ENCODE data around the gene LRPAP1. TPM values are rescaled to one million over a fixed set of nuclear protein-coding genes. Genes with fewer than 3 reads are reported as not detected.
A peak's percentile ranks its signal among the peaks of the same experiment; 100 is the strongest.

Gene LRPAP1
- total RNA-seq, 1 donor from 2014 or later = 53.7 TPM

DNA sequence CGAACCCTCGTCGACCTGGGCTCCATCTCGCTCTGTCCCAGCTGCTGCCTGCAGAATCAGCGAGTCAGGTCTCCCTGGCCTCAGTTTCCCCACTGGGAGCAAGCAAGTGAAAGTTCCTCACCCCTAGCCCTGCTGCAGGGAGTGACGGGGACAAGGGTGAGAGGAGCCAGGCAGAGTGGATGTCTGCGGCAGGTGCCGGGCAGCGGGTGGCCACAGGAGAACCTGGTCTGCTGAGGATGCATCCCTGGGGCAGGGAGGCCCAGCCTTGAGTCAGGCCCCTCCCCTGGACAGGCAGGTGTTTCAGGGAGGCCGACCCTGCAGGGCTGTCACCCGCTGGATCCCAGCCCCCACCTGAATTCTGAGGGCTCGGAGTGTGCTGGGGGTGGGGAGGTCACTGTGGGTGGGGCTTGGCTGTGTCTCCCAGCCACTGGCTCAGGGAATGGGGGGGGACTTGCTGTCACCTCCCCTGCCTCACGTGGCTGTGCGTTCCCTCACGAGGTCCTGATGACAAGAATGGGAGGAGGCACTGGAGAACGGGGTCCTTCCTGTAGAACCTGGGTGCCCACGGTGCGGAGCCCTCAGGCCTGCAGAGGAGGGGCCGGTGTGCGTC, 33.2 kb downstream of the LRPAP1 start:
- DNase-seq (ENCODE audit: low read depth) = no peak
- TF ChIP-seq CTCF (IDR thresholded peaks at IDR 0.05; ENCODE audit: insufficient read depth, low read length, severe bottlenecking) = no peak
- no peak overlapping the region for H3K4me3 ChIP-seq (ENCODE audit: low read depth, low read length)
- H3K36me3 ChIP-seq (ENCODE audit: control insufficient read depth, insufficient read depth, low read length) = peaks cover 5% of the 10 kb centered on the region
- no peak for FAIRE-seq
- H3K27me3 ChIP-seq (ENCODE audit: control insufficient read depth, insufficient read depth, low read length) = no peaks in the 10 kb centered on the region

DNA sequence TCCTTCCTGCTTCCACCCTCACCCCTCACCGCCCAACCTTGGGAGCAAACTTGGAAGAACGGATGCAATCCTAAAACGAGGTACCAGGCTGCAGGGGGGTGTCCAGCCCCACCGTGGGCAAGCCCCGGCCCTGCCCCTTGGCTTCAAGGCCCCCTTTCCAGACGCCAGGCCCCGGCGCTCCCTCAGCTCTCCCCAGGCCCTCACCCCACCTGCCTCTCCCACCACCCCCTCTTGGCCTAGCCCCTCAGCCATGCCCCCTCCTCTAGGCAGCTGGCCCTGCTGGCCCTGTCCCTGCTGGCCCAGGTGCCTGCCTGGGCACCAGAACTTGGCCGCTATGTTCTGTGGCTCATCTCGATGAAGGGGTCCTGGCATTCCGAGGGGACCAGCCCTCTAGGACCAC, 33.8 kb downstream of the LRPAP1 start:
- DNase-seq (ENCODE audit: low read depth) (no peak), FAIRE-seq (no peak)
- no peak for TF ChIP-seq CTCF (IDR thresholded peaks at IDR 0.05; ENCODE audit: insufficient read depth, low read length, severe bottlenecking)
- Histone ChIP-seq H3K36me3 (ENCODE audit: control insufficient read depth, insufficient read depth, low read length) (no peaks in the 10 kb centered on the region), H3K27me3 (ENCODE audit: control insufficient read depth, insufficient read depth, low read length) (no peaks in the 10 kb centered on the region), H3K4me3 (ENCODE audit: low read depth, low read length) (no peak overlapping the region)

DNA sequence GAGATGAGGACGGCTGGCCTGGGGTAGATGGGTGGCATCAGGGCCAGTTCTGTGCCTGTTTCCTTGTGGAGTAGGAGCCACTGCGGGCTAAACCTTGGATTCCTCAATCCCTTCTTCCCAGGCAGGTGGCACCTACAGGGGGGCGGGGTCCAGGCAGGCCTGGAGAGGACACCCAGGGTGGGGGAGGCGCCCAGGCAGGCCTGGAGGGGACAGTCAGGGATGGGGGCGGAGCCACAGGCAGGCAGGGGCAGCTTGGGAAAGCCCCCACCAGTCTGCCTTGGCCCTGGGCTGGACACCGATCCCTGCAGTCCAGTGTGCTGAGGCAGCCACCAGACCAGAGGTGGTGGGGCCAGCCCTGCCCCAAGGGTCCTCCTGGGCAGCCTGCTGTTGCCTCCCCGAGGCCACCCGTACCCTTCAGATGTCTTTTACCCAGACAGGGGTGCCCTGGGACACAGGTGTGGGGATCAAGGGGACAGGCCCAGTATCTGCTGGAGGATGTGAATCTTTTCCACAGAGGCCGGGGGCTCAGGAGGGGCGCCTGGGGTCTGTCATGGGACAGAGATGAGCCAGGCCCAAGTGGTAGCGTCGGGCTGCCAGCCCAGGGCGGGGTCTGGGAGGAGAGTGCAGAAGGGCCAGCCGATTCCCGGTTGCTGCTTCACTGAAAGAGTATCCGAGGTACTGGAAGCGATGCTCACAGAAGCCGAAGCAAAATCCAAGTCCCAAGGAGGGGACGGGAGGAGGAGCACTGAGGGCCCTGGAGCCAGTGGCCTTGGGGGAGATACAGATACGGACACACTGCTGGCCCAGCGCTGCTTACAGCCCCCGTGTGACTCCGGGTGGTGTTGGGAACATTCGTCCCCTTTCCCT, 34.5 kb downstream of the LRPAP1 start:
- TF ChIP-seq CTCF (IDR thresholded peaks at IDR 0.05; ENCODE audit: insufficient read depth, low read length, severe bottlenecking) = no peak
- H3K27me3 ChIP-seq (ENCODE audit: control insufficient read depth, insufficient read depth, low read length) = no peaks in the 10 kb centered on the region
- DNase-seq (ENCODE audit: low read depth) (no peak), FAIRE-seq (peak; percentile 60)
- peaks cover 2% of the 10 kb centered on the region for H3K36me3 ChIP-seq (ENCODE audit: control insufficient read depth, insufficient read depth, low read length)
- no peak overlapping the region for H3K4me3 ChIP-seq (ENCODE audit: low read depth, low read length)

DNA sequence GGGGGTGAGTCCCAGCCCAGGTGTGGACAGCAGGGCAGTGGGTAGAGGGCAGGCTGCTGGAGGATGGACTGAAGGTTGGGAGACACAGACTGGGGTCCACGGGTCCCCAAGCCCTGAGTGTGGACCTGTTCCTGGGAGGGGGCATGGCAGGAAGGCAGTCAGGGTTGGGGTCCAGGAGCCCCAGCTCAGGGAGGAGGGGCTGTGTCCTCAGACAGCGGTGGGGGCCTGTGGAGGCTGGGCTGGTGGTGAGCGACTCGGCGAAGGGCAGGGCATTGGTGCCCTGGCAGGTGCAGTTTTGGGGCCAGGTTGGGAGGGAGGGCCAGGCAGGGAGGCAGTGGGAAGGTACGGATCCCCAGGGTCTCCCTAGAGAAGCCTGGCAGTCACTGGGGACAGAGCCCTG, 35.1 kb downstream of the LRPAP1 start:
- no peak for TF ChIP-seq CTCF (IDR thresholded peaks at IDR 0.05; ENCODE audit: insufficient read depth, low read length, severe bottlenecking)
- Histone ChIP-seq H3K27me3 (ENCODE audit: control insufficient read depth, insufficient read depth, low read length) (no peaks in the 10 kb centered on the region), H3K36me3 (ENCODE audit: control insufficient read depth, insufficient read depth, low read length) (peaks cover 4% of the 10 kb centered on the region), H3K4me3 (ENCODE audit: low read depth, low read length) (no peak overlapping the region)
- FAIRE-seq = no peak
- no peak for DNase-seq (ENCODE audit: low read depth)

DNA sequence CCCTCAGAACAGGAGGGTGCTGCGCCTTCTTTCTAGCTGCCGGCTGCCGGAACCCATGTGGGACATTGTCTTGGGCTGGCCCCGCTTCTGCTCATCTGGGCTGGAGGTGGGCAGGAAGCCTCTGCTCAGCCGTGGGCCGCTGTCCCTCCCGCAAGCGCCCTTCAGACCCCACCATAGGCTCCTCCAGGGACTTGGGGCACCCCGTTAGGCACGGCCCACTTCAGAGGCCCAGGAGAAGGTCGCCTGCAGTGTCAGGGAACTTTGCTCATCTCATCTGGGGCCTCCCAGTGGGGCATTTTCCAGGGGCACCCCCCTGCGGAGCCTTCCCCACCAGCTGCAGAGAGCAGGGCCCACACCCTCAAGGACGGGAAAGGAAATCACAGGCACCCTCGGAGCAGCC, 36.2 kb downstream of the LRPAP1 start:
- FAIRE-seq (no peak), DNase-seq (ENCODE audit: low read depth) (no peak)
- Histone ChIP-seq H3K36me3 (ENCODE audit: control insufficient read depth, insufficient read depth, low read length) (peaks cover 4% of the 10 kb centered on the region), H3K4me3 (ENCODE audit: low read depth, low read length) (no peak overlapping the region), H3K27me3 (ENCODE audit: control insufficient read depth, insufficient read depth, low read length) (no peaks in the 10 kb centered on the region)
- TF ChIP-seq CTCF (IDR thresholded peaks at IDR 0.05; ENCODE audit: insufficient read depth, low read length, severe bottlenecking) = no peak

All from bronchial epithelial cell (primary cell).